Adipocyte (in vitro differentiated cells): ENCODE measurements around the gene SUSD3.

ENCODE experiments used
- DNase-seq: peaks from one replicate; pipeline ENCODE4 v3.0.0-alpha.2; 2015; ENCODE audit warnings: low read depth
- H3K27me3 ChIP-seq: replicated peaks from 2 replicates; pipeline ENCODE4 v1.7.0; 2013; ENCODE audit warnings: mild to moderate bottlenecking, low read length, moderate library complexity; ENCODE audit not compliant: control insufficient read depth, insufficient read depth
- H3K36me3 ChIP-seq: 2 replicates; pipeline ENCODE4 v1.7.0; 2013; ENCODE audit warnings: low read length, mild to moderate bottlenecking, moderate library complexity; ENCODE audit not compliant: control insufficient read depth, insufficient read depth, severe bottlenecking
- H3K4me1 ChIP-seq: 2 replicates; pipeline ENCODE4 v1.7.0; 2013; ENCODE audit warnings: mild to moderate bottlenecking, low read length, moderate library complexity; ENCODE audit not compliant: control insufficient read depth, insufficient read depth
- H3K4me3 ChIP-seq: 2 replicates; pipeline ENCODE4 v1.7.0; 2013; ENCODE audit warnings: mild to moderate bottlenecking, low read length, moderate library complexity
- H3K9ac ChIP-seq: 2 replicates; pipeline ENCODE4 v1.7.0; 2013; ENCODE audit warnings: mild to moderate bottlenecking, low read length, moderate library complexity
- H3K9me3 ChIP-seq: 2 replicates; pipeline ENCODE4 v1.7.0; 2013; ENCODE audit warnings: mild to moderate bottlenecking, low read length, moderate library complexity; ENCODE audit not compliant: control insufficient read depth

SUSD3 gene

GRCh38 chr9:93039976-93040375 is 18.5 kb upstream of the SUSD3 start:
- Histone ChIP-seq H3K27me3 (peaks cover 14% of the 10 kb centered on the region), H3K4me1 (no peaks in the 10 kb centered on the region), H3K9me3 (no peaks in the 10 kb centered on the region), H3K36me3 (no peaks in the 10 kb centered on the region), H3K9ac (no peak overlapping the region), H3K4me3 (no peak overlapping the region)
- no peak for DNase-seq

DNA sequence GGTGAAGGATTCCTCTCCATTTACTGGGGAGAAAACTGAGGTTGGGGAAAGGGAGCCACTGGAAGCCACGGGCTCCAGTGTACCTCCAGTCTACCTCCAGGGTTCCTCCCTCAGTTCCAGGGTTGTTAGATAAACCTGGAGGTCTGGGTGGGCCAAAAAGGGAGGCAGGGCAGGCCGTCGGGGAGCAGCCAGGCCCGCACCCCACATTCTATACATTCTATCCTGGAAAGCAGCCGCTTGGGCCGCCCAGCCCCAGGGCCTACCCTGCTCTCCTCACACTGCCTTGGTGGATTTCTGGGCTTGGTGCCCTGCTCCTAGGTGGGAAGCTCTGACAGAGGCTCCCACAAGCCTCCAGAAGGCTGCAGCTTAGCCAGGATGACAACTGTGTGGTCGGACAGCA is 18.1 kb upstream of the SUSD3 start:
- no peaks in the 10 kb centered on the region for H3K9me3 ChIP-seq
- H3K36me3 ChIP-seq = no peaks in the 10 kb centered on the region
- no peak overlapping the region for H3K9ac ChIP-seq
- no peaks in the 10 kb centered on the region for H3K4me1 ChIP-seq
- H3K4me3 ChIP-seq = no peak overlapping the region
- no peak for DNase-seq
- peaks cover 12% of the 10 kb centered on the region for H3K27me3 ChIP-seq

GRCh38 chr9:93041108-93041802 is 17.2 kb upstream of the SUSD3 start:
- peaks cover 5% of the 10 kb centered on the region for H3K9me3 ChIP-seq
- H3K27me3 ChIP-seq = peaks cover 7% of the 10 kb centered on the region
- H3K4me3 ChIP-seq = no peak overlapping the region
- no peaks in the 10 kb centered on the region for H3K4me1 ChIP-seq
- DNase-seq = no peak
- no peak overlapping the region for H3K9ac ChIP-seq
- H3K36me3 ChIP-seq = no peaks in the 10 kb centered on the region

- no peak overlapping the region for H3K9ac ChIP-seq
- H3K9me3 ChIP-seq = peaks cover 8% of the 10 kb centered on the region
- no peak overlapping the region for H3K4me3 ChIP-seq
- H3K36me3 ChIP-seq = no peaks in the 10 kb centered on the region
- DNase-seq = no peak
- H3K27me3 ChIP-seq = peaks cover 14% of the 10 kb centered on the region
- no peaks in the 10 kb centered on the region for H3K4me1 ChIP-seq
Observed at GRCh38 chr9:93043122-93043521, 15.4 kb upstream of the SUSD3 start.

- no peak overlapping the region for H3K4me3 ChIP-seq
- peaks cover 8% of the 10 kb centered on the region for H3K9me3 ChIP-seq
- no peak overlapping the region for H3K9ac ChIP-seq
- H3K36me3 ChIP-seq = no peaks in the 10 kb centered on the region
- no peaks in the 10 kb centered on the region for H3K4me1 ChIP-seq
- peaks cover 7% of the 10 kb centered on the region for H3K27me3 ChIP-seq
- DNase-seq = no peak
Observed at GRCh38 chr9:93045521-93045920, 13.0 kb upstream of the SUSD3 start.

DNA sequence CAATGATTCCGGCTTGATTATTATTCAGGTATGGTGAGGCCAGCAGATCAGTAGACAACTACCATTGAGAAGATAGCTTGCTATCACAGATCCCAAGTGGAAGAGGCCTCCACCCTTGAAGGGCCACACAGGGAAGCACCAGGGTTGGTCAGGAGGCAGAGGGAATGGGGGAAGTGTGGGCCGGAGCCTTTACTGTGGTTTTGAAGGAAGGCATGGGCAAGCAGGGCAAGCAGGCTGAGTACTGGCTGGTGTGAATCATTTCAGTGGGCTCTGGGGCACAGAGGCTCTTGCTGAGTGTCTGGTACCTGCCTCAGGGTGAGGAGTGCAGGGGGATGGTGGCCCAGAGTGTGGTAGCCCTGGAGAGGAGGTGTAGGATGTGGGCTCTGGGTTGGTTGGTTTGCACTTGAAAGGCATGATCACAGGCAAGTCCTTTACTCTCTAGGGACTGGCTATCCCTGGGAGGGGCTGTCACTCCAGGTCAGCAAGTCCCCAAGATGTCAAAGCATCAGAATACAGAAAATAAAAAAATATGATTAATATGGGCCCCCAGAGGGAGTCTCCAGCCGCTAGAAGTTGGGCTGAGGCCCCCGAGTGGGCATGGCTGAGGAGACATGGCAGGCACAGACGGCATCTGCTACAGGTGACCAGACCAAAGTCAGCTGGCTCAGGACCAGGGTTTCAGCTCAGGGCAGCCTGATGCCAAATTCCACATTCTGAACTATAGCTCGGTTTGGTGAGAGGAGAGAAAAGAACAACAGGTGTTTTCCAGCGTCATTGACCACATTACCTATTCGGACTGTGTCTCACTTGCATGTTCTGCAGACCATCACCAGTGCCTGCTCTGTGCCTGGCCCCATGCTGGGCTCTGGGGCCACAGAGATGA is 9.7 kb upstream of the SUSD3 start:
- no peak for DNase-seq
- H3K4me1 ChIP-seq = peaks cover 2% of the 10 kb centered on the region
- H3K9ac ChIP-seq = no peak overlapping the region
- peaks cover 7% of the 10 kb centered on the region for H3K27me3 ChIP-seq
- no peak overlapping the region for H3K4me3 ChIP-seq
- no peaks in the 10 kb centered on the region for H3K36me3 ChIP-seq
- peaks cover 8% of the 10 kb centered on the region for H3K9me3 ChIP-seq

- H3K9ac ChIP-seq = no peak overlapping the region
- no peak overlapping the region for H3K4me3 ChIP-seq
Observed at GRCh38 chr9:93049491-93049890, 9.0 kb upstream of the SUSD3 start.

DNA sequence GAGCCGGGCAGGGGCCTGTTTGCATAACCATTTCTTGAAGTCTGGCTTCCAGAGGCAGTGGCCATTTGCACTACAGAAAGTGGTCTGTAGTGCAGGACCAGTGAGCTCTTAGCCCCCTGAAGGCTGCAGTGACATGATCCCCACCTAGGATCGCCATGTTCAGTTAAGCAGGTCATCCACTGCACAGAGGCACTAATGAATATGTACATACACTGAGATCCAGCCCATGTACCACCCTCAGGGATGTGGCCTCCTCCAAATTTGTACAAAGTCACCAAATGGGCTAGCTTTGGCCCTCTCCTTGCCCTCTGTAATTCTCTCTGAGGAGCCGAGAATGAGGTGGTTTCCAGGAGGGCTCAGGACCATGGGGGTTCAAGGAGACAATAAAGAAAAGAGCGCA is 8.3 kb upstream of the SUSD3 start:
- H3K4me1 ChIP-seq = peaks cover 5% of the 10 kb centered on the region
- H3K9me3 ChIP-seq = peaks cover 8% of the 10 kb centered on the region
- no peak overlapping the region for H3K9ac ChIP-seq
- H3K27me3 ChIP-seq = peaks cover 7% of the 10 kb centered on the region
- no peak overlapping the region for H3K4me3 ChIP-seq
- no peak for DNase-seq
- H3K36me3 ChIP-seq = no peaks in the 10 kb centered on the region

More at GRCh38 chr9:93049491-93049890, 9.0 kb upstream of the SUSD3 start:
- Histone ChIP-seq H3K27me3 (peaks cover 7% of the 10 kb centered on the region), H3K9me3 (peaks cover 8% of the 10 kb centered on the region), H3K4me1 (peaks cover 2% of the 10 kb centered on the region), H3K36me3 (no peaks in the 10 kb centered on the region)
- DNase-seq = no peak

GRCh38 chr9:93051680-93052089 is 6.8 kb upstream of the SUSD3 start:
- Histone ChIP-seq H3K27me3 (peaks cover 7% of the 10 kb centered on the region), H3K4me1 (peaks cover 5% of the 10 kb centered on the region), H3K9ac (no peak overlapping the region), H3K36me3 (no peaks in the 10 kb centered on the region), H3K9me3 (peaks cover 3% of the 10 kb centered on the region), H3K4me3 (no peak overlapping the region)
- peak; percentile 22 for DNase-seq

- Histone ChIP-seq H3K9ac (no peak overlapping the region), H3K9me3 (no peaks in the 10 kb centered on the region), H3K4me3 (no peak overlapping the region), H3K36me3 (no peaks in the 10 kb centered on the region), H3K4me1 (peaks cover 5% of the 10 kb centered on the region), H3K27me3 (no peaks in the 10 kb centered on the region)
- no peak for DNase-seq
Observed at GRCh38 chr9:93052791-93053540, 5.5 kb upstream of the SUSD3 start.

- H3K4me1 ChIP-seq = peaks cover 5% of the 10 kb centered on the region
- DNase-seq = no peak
- H3K9ac ChIP-seq = no peak overlapping the region
- H3K4me3 ChIP-seq = no peak overlapping the region
- no peaks in the 10 kb centered on the region for H3K27me3 ChIP-seq
- H3K36me3 ChIP-seq = no peaks in the 10 kb centered on the region
- H3K9me3 ChIP-seq = no peaks in the 10 kb centered on the region
Observed at GRCh38 chr9:93053781-93054331, 4.6 kb upstream of the SUSD3 start.
